K562 treated with DMSO at 1 percent for 48 hours (cell line): ENCODE data around the gene CRELD2. TPM values are rescaled to one million over a fixed set of nuclear protein-coding genes. Genes with fewer than 3 reads are reported as not detected.

Source experiments
- total RNA-seq: library from RNA; unstranded; fragments of 300-600 nt; gene quantifications from 2 replicates; pipeline ENCODE4 v1.2.3, GENCODE V29; 2022; ENCODE audit warnings: low replicate concordance; ENCODE audit errors: extremely low read depth

CRELD2 gene, protein sequence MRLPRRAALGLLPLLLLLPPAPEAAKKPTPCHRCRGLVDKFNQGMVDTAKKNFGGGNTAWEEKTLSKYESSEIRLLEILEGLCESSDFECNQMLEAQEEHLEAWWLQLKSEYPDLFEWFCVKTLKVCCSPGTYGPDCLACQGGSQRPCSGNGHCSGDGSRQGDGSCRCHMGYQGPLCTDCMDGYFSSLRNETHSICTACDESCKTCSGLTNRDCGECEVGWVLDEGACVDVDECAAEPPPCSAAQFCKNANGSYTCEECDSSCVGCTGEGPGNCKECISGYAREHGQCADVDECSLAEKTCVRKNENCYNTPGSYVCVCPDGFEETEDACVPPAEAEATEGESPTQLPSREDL
- not detected in 2 replicates for total RNA-seq

DNA sequence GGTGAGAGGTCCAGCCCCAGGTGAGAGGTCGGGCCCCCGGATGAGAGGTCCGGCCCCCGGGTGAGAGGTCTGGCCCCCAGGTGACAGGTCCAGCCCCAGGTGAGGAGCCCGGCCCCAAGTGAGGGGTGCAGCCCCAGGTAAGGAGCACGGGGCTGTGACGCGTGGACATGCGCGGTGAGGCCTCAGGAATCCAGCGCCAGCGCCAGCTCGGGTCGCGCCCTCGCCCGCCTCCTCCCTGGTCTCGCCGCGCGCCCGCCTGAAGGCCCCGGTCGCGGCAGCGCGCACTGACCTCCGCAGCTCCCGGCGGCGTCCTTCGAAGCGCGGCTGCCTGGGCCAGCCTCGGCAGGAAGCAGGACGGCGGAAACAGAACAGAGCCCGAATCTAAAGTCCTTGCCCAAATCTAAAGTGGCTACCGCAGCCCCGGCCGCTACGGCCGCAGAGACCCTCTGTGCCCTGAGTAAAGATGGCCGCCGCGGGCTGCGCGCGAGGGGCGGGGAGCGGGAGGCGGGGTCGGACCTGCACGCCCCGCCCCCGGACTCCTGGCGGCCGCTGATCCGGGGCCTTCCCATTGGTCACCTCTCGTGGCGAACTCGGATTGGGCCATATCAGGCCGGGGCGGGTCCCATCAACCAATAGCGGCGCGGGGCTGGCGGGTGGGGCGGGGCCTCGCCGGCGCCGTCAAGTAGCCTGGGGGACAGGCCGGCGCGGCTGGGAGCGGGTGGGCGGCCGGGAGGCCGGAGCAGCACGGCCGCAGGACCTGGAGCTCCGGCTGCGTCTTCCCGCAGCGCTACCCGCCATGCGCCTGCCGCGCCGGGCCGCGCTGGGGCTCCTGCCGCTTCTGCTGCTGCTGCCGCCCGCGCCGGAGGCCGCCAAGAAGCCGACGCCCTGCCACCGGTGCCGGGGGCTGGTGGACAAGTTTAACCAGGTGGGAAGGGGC is at the start of gene CRELD2, which contains the start of gene ALG12:
TSS of gene CRELD2 (plus strand) at position 661 of the 937 bp plus-strand sequence. CDS start at position 797, 136 bp downstream.
TSS of gene ALG12 (minus strand) at position 465 of the 937 bp plus-strand sequence. CDS start 4,673 bp downstream, outside the sequence.

DNA sequence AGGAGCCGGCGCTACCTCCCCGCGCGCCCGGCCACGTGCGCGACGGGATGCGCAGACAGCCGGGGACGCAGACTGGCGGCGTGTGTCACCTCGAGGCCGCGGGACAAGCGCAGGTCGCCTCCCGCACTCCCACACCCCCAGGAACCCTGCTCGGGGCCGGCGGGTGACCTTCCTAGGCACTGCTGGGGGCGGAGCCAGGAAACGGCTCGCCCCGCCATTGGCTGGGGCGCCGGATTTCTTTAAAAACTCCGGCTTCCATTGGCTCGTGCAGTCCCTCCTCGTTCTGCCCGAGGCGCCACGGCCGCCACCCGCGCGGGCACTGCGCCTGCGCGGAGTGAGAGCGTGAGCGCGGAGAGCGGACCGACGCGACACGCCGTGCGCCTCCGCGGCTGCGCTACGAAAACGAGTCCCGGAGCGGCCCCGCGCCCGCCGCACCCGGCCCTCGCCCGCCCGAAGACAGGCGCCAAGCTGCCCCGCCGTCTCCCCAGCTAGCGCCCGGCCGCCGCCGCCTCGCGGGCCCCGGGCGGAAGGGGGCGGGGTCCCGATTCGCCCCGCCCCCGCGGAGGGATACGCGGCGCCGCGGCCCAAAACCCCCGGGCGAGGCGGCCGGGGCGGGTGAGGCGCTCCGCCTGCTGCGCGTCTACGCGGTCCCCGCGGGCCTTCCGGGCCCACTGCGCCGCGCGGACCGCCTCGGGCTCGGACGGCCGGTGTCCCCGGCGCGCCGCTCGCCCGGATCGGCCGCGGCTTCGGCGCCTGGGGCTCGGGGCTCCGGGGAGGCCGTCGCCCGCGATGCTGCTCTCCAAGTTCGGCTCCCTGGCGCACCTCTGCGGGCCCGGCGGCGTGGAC is 41.9 kb downstream of the CRELD2 start, which contains the start of gene PIM3:
TSS of gene PIM3 (plus strand) at position 614 of the 846 bp plus-strand sequence. CDS start at position 790, 176 bp downstream.

Other genes with a start within 250 kb of the CRELD2 start
- not detected in 2 replicates for gene BRD1, start 90.8 kb upstream of the CRELD2 start, total RNA-seq
- not detected in 2 replicates for gene ZBED4, start 64.8 kb upstream of the CRELD2 start, total RNA-seq
- gene ALG12, start 196 bp upstream of the CRELD2 start, total RNA-seq, result not detected in 2 replicates
- gene PIM3, start 42.1 kb downstream of the CRELD2 start, total RNA-seq, result not detected in 2 replicates
- not detected in 2 replicates for gene IL17REL, start 94.1 kb downstream of the CRELD2 start, total RNA-seq
- gene TTLL8, start 139.7 kb downstream of the CRELD2 start, total RNA-seq, result not detected in 2 replicates
- gene MLC1, start 166.8 kb downstream of the CRELD2 start, total RNA-seq, result not detected in 2 replicates
- not detected in 2 replicates for gene MOV10L1, start 171.4 kb downstream of the CRELD2 start, total RNA-seq